Iris pigment epithelial cell (primary cell): Measurements from ENCODE around the gene PLEKHN1.

ENCODE experiments used
- DNase-seq: peaks from one replicate; pipeline ENCODE4 v3.0.0-alpha.2; 2011; ENCODE audit warnings: low read depth

Gene PLEKHN1

DNA sequence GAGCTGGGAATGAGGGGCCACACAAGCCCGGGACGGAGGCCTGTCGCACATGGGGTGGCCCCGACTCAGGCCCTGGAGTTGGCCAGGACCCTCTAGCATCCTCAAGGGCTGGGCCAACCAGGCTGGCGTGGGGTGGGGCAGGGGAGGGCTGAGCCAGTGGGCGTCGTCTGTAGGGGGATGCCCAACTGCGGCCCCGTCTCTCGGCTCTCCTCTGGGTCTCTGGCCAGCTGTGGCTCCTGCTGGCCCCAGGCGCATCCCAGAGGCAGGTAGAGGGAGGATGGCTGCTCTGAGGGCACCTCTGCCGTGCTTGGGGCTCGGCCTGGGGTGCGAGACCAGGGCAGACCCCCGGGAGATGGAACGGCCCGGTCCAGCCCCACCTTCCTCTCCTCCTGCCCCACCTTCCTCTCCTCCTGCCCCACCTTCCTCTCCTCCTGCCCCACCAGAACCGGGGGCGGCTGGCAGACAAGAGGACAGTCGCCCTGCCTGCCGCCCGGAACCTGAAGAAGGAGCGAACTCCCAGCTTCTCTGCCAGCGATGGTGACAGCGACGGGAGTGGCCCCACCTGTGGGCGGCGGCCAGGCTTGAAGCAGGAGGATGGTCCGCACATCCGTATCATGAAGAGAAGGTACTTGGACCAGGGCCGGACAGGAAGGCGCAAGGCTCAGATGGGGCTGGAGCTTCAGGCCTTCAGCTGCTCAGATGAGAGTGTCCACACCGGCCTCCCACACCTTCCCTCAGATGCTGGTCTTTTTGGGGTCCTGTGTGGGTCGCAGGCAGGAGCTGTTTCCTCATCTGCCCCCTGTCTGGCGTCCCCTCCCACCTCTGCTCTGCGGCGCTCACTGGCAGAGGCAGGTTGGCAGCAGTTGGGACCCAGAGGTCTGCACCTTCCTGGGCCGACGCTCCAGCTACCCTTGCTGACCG, 36.3 kb upstream of the PLEKHN1 start:
- DNase-seq, result no peak

DNA sequence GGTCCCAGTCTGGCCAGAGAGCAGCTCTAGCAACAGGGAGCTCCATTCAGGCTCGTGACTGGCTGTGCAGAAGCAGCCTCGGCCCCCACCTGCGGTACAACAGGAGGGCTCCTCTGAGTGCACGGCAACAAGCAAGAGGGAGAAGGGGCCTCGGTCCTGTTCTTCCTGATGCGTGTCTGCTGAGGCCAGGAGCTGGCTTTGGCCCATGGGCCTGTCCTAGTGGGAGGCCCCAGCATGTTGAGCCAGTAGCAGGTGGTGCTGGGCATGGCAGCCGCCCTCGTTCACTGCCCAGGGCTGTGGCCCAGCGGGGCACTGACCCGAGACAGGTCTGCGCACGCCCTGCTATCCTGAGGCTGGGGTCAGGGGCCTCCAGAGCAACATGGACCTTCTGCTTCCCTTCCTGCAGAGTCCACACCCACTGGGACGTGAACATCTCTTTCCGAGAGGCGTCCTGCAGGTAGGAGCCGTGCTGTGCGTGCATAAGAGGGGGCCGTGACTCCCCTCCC, 35.6 kb upstream of the PLEKHN1 start:
- DNase-seq, result no peak

DNA sequence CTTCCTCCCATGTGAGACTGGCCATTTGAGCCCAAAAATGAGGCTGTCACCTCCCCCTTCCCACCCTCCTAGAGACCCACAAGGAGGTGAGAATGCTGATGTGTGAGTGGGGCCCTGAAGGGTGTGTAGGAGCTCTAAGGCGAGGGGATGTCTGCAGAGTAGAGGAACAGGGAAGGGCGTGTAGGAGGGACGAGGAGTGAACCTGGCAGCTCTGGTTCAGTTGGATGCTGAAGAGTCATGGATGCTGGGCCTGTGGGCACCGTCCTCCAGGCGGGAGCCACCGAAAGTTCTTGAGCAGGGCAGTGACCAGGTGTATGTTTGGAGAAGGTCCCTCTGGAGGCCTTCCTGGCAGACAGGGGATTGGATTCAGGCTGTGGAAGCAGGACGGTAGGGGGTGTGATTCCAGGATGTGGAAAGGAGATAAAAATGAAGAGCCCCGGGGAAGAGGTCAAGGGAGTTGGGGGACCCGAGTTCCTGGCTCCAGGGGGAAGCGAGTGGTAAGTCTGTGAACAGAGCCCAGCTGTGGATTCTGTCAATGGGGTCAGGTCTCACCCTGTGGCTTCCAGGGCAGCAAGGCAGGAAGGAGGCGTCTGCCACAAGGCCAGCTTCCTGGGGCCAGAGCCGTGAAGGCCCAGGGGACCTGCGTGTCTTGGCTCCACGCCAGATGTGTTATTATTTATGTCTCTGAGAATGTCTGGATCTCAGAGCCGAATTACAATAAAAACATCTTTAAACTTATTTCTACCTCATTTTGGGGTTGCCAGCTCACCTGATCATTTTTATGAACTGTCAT, 34.7 kb upstream of the PLEKHN1 start:
- no peak for DNase-seq

DNA sequence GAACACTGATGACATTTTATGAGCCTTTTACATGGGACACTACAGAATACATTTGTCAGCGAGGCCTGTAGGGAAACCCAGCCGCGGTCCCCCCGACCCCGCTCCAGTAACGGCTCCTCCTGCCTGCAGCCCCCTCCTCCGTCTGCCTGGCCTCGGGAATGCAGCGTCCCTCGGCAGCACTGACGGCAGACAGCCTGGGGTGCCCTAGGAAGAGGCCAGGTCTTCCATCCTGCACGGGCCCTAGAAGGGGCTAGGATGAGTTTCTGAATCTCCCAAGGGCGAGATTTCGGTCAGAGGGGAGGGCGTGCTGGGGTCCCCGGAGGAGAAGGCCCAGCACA, 34.1 kb upstream of the PLEKHN1 start:
- DNase-seq, result no peak

DNA sequence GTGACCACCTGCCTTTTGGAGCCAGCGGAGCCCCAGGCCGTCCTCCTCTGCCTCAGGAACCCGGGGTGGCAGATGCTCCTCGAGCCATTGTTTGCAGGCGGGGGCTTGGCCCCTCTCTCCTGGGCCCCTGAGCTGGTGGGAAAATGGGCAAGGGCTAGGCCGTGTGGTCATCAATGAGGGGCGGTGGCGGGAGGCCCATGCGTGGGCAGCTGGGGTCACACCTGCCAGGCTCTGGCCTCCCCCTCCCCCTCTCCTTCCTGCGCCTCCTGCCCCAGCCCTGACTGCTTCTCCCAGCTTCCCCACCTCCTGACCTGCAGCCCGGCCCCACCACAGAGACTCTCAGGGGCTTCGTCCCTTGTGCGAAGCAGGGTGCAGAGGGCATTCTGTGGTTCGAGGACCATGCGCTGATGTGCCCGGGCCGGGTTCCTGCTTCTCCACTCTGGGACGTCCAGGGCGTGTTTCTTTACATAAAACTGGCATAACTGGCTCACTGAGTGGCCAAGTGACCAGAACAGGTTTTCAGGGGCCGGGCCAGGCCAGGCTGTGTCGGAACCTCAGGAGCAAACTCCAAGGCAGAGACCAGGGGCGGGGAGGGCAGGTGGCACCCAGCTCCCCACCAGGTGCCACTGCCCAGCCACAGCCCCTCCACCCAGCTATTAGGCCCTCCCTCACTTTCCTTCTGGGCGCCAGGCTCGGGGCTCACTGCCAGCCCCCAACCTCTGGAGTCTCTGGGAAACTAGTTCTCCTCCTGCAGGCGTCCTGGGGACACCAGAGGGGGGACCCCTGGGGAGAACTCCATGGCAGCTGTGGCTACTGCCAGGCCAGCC, 33.3 kb upstream of the PLEKHN1 start:
- no peak for DNase-seq

DNA sequence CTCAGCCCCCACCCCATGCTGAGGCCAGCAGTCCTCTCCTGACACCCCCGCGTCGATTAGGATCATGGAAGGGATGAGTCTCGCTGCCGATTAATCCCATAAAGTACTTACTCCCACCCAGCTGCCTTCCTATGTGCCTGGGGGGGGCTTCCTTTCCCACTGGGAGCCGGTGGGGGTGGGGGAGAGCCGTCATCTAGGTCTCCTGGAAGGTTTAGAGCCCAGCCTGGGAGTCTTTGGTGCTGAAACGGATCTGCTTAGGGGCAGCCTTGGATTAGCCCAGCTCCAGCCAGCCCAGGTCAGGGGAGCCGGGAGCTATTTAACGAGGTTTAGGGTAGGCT, 32.7 kb upstream of the PLEKHN1 start:
- DNase-seq, result no peak

DNA sequence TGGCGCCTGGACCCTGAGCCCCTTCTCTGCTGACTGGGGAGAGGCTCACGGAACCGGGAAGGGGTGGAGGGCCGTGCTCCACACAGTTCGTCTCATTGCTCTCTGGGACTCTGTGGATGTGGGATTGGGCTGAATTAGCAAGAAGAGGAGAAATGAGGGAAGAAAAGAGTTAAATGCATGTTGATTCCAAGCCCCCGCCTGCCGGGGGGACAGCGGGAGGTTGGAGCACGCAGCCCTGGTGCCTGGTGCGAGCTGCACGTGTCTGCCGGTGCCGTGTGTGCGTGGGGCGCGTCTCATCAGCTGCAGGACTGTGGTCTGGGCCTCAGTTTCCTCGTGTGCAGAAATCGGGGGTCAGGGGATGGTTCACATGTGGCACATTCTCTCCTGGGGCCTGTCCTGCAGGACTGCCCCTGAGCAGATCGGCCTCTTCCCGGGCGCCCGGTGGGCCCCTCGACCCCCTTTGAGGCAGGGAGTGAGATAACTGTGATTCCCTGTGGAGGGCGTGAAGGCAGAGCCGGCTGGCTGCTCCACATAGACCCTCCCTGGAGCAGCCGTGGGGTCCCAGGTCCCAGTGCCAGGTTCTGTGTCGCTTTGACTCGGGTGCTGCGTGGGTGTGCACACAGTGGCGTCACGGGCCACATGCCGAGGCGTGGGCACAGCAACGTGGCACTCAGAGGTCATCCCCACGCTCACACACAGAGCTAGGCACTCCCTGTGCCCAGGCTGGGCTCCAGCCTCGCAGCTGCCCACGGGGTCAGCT, 31.1 kb upstream of the PLEKHN1 start:
- DNase-seq, result no peak

DNA sequence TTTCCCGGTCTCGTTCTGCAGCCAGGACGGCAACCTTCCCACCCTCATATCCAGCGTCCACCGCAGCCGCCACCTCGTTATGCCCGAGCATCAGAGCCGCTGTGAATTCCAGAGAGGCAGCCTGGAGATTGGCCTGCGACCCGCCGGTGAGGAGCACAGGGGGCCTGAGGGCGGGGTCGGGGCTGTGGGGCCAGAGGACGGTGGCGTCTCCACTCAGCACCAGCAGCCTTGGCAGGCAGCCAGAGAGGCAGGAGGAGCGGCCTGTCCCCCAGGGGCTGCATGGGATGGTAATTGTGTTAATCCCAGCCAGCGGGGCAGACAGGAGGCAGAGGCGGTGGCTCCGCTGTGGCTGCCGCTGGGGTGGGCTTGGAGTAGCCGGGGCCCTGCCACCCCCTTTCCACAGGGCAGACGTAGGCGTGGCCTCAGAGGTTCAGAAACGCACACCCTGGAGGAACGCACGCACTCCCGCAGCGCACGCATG, 30.5 kb upstream of the PLEKHN1 start:
- DNase-seq, result no peak

DNA sequence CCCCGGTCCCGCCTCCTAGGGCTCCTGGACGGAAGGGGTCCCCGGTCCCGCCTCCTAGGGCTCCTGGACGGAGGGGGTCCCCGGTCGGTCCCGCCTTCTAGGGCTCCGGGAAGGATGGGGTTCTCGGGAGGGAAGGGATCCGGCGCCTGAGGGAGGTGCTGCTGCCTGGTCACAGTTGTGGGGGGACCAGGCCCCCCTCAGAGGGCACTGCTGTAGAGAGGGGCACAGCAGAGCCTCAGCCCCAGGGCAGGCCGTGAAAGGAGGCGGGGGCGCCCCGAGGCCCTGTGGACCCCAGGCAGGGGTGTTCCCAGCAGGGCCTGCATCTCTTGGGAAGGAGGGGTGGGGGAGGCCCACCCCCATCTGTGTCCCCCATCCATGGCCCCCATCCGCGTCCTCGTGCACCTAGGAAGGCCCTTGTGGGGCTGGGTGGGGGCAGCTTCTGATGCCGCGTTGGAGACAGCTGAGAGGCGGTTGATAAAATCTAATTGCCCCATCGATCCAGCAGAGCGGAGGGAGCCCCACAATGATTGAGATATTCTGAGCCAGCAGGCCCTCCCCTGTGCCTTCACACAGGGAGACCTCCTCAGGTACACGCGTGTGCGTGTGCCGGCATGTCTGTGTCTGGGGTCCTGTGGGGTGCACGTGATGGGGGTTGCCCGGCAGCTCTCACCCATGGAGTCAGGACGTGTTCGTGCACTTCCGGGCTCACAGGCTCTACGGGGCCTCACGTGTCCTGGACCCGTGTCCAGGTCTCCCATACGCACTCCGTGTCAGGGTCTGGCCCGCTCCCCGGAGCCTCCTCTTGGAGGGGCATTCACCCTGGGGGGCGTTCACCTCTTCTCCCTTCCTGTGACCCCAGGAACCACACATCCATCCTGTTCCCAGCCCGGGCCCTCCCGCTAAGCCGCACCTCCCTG, 29.7 kb upstream of the PLEKHN1 start:
- DNase-seq, result no peak

DNA sequence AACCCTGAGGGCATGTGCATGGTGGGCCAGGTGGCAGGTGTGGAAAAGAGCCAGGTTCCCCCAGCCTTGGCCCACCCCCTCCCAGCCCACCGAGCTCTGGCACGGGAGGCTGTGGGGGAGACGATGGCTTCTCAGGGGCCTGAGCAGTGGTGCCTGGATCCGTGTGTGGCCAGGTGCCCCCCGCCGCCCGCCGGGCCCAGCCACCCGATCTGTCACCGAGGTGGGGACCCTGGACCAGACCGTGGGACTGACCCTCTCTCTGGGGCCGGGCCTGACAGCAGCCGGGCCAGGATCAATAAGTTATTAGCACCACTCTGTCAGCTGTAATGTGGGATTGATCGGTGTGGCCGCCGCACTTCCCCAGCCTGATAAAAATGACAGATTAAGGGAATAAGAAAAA, 28.8 kb upstream of the PLEKHN1 start:
- DNase-seq, result no peak

DNA sequence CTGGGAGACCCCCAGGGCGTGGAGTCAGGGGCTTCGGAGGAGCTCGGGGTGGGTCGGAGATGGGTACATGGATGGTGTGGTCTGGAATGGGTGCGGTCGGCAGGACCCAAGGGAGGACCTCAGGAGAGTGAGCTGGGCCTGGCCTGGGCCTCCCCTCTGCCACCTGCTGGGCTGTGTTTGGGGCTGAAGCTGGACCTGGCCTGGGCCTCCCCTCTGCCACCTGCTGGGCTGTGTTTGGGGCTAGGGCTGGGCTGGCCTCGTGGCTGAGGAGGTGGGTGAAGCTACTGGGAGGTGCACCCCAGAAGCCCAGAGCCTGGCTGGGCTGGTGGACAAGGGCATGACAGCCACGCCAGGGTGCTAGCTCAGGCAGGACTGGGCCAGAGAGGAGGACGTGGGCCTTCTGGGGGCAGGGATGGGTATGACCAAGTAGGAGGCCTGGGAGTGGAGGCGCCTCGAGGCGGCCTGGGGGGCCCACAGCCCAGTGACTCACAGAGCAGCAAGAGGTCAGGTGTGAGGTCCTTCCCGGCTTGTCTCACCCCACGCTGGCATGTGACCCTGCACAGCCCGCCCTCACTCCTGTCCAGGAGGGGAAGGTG, 28.1 kb upstream of the PLEKHN1 start:
- DNase-seq, result peak; percentile 53

DNA sequence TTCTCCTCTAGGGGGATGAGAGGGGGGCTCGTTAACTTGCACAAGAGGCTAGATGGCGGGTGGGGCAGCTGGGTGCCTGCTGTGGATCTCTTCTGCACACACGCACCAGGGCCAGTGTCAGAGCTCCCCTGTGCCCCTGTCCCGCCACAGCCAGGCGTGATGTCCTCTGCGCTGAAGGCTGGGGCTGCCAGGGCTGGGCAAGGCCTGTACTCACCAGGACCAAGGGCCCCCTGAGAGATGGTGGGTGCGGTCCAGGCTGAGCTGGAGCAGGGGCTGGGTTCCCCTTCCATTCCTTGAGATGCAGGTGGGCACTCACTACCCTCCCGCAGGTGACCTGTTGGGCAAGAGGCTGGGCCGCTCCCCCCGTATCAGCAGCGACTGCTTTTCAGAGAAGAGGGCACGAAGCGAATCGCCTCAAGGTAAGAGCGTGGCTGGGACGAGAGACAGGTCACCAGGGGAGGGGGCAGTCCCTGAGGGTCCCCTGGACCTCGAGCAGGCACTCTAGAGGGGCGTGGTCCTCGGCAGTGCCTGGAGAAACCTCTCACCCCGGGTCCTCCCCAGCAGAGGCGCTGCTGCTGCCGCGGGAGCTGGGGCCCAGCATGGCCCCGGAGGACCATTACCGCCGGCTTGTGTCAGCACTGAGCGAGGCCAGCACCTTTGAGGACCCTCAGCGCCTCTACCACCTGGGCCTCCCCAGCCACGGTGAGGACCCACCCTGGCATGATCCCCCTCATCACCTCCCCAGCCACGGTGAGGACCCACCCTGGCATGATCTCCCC, 27.4 kb upstream of the PLEKHN1 start:
- DNase-seq, result no peak

DNA sequence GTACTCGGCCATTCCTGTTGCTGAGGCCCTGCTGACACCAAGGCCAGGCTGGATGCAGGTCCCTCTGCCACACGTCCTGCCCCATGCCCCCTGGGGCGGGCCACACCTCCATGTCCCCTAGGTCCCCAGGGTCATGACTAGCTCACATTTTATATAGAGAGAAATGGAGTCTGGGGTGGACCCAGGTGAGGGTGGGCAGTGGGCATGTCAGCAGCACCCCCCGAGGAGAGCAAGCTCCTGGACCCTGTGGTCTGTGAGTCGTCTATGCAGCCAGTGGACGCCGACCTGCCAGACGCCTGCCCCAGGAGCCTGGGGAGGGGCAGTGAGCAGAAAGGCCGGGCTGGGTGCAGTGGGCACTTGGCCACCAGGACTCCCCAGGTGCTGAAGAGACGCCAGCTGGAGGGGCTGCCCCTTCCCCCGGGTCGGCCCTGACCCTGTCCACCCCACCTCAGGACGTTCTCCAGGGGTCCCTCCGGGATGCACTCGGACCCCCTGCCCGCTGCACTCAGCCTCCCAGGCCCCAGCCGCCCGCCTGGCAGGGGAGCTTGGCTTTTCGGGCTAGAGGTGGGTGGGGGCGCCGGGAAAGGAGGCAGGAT, 26.7 kb upstream of the PLEKHN1 start:
- DNase-seq, result no peak

DNA sequence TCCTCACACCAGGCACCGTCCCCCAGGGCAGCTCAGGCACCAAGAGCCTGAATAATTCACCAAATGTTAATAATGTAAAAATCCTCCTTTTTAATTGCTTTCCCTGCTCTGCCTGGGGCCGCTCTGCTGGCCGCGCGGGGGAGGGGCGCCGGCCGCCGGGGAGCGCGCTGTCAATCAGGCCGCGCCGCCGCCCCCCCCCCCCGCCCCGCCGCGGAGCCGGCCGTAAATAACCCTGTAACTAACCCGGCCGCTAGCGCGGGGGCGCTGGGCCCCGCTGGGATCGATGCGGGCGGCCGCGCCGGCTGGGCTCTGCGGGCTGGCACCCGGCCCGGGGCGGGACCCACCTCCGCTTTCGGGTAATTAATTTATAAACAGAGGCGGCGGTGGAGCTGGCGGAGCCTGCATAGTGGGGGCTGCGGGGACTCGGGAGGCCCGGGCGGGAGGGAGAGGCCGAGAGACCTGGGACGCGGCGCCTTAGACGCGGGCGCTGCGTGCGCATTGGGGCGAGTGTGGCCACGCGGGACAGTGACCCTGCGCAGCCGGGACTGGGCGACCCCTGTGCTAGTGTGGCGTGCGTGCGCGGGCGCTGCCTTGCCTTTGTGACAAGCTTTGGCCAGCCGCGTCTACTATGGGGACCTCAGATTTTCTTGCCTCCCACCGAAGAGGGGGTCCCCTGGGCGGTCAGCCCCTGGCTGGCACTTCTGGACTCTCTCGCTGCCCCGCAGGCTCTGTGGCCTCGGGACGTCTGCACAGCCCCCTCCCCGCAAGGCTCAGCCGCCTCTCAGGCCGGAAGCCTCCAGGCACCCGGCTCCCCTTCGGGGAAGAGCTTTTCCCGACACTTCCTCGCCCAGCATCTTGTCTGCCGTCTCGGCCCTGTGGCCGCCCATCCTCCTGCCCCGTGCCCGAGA, 25.9 kb upstream of the PLEKHN1 start:
- DNase-seq, result peak; percentile 80

DNA sequence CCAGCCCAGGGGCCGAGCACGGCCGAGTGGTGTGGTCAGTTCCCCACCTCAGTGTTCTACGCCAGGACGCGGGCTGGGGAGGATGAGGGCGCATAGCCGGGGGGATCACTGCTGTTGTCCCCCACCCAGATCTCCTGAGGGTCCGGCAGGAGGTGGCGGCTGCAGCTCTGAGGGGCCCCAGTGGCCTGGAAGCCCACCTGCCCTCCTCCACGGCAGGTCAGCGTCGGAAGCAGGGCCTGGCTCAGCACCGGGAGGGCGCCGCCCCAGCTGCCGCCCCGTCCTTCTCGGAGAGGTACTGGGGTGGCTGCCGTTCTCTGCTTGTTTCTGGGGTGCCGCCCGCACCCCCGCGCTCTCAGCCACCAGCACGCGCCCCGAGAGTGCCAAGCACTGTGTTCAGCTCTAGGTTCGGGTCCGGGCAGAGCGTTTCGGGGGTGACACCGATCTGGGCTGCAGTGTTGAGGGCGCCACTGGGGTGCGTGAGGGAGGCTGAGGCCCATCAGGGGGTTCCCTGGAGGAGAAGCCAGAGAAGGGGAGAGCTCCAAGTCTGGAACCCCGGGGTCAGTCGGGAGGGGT, 25.2 kb upstream of the PLEKHN1 start:
- no peak for DNase-seq

DNA sequence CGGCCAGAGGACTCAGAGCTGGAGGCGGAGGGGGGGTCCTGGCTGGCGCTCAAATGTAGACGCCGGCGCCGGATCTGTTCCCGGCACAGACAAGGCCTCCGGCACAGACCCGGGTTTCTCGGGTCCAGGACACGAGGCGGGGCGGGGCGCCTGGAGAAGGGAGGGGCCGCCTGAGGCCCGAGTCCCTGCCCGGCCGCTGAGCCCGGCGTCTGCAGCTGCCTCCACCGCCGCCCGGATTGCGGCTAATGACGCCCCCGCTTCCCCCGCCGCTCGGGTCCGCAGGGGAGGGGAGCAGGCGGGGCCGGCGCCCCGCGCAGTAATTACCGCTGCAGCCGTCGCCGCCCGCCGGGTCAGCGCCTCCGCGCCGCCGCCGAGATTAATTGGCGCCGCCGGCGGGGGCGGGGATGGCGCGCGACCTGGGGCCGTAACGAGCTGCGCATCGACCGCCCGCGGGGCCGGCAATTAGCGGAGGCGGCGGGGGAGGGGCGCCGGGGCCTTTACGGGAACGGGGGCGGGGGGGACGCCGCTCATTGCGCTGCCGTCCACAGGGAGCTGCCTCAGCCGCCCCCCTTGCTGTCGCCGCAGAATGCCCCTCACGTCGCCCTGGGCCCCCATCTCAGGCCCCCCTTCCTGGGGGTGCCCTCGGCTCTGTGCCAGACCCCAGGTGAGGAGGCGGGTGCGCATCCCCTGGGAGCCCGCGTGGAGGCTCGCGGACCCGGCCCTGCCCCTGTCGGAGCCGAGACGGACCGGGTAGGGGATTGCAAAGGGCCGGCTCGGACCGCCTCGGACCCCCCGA, 24.5 kb upstream of the PLEKHN1 start:
- peak; percentile 94 for DNase-seq
